Measurements from ENCODE around the gene PANX3.

The PANX3 gene

GRCh38 chr11:124618863-124619262 lies 7.6 kb downstream of the PANX3 start:
- H3K27ac ChIP-seq, result peak overlapping the region; percentile 23; the same call in 1 of the 2 replicates
- no peak for TF ChIP-seq CTCF (conservative IDR thresholded peaks at IDR 0.05)

GRCh38 chr11:124622531-124623451 lies 11.6 kb downstream of the PANX3 start, which contains the start of gene TBRG1:
Gene TBRG1, plus strand, starts transcription at chr11:124622864. Its CDS starts 220 bp downstream, at chr11:124623084.
- TF ChIP-seq CTCF (conservative IDR thresholded peaks at IDR 0.05), result no peak
- H3K27ac ChIP-seq, result peak within 1 kb of the TSS; percentile 90

- no peak for TF ChIP-seq CTCF (conservative IDR thresholded peaks at IDR 0.05)
These were observed 12.8 kb downstream of the PANX3 start for GRCh38 chr11:124623861-124624525.

GRCh38 chr11:124625504-124626168 lies 14.4 kb downstream of the PANX3 start:
- no peak for TF ChIP-seq CTCF (conservative IDR thresholded peaks at IDR 0.05)
- H3K27ac ChIP-seq, result no peak overlapping the region; the same call in 1 of the 2 replicates

More at GRCh38 chr11:124623861-124624525, 12.8 kb downstream of the PANX3 start:
- peak overlapping the region; percentile 90 for H3K27ac ChIP-seq

- H3K27ac ChIP-seq, result no peak overlapping the region; the same call in 1 of the 2 replicates
- TF ChIP-seq CTCF (conservative IDR thresholded peaks at IDR 0.05), result no peak
These were observed 16.3 kb downstream of the PANX3 start for GRCh38 chr11:124627546-124627945.

GRCh38 chr11:124629961-124630360 lies 18.7 kb downstream of the PANX3 start:
- H3K27ac ChIP-seq, result peak overlapping the region; percentile 74
- TF ChIP-seq CTCF (conservative IDR thresholded peaks at IDR 0.05), result no peak

- peak overlapping the region; percentile 74 for H3K27ac ChIP-seq
- peak; percentile 76 for TF ChIP-seq CTCF (conservative IDR thresholded peaks at IDR 0.05)
These were observed 22.1 kb downstream of the PANX3 start for GRCh38 chr11:124633355-124633754.

Measured in VCaP (cell line).